ENCODE data around the gene SLC9A9. TPM values are rescaled to one million over a fixed set of nuclear protein-coding genes. Genes with fewer than 3 reads are reported as not detected.

The SLC9A9 gene
- polyA plus RNA-seq, 1 of the 3 experiments (the other 2 are of a cell fraction), result 0.05 TPM

DNA sequence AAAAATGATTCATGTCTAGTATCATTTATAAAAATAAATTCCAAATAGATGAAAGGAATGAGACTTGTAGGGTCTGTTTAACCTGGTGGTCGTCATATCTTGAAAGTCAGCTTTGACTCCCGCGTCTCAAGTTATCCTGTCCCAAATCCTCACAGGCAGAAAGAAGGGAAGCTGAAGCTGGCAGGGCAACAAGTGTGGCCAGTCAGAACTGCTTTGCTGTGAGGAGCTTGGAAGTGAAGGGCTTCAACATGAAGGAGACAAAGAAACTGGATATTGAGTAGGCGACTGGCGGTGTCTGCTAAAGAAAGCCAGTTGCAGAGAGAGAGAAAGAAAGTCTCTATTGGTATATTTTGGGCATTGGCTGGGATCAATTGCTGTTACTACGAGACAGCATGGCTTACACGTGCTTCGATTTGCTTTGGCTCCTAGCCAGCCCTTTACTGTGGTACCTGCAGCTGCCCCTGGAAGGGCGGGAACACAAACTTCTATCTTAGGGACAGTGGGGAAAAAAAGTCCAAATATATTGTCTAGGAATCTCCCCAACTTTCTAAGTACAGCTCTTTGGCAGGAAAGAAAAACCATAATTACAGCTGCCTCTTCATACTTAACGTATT, 621.5 kb downstream of the SLC9A9 start:
- CTCF ChIA-PET, result no interaction called here
- Histone ChIP-seq H4K20me1 (ENCODE audit: insufficient read depth) (no peaks in the 10 kb centered on the region), H3F3A (replicated peaks; ENCODE audit: insufficient read depth) (no peaks in the 10 kb centered on the region), H3K36me3 (replicated peaks in 1 of 2; ENCODE audit: control insufficient read depth in 1 of 2, insufficient read depth in 2 of 2, low read length in 1 of 2) (no peaks in the 10 kb centered on the region), H2AFZ (ENCODE audit: low read depth) (no peak overlapping the region), H3K9me2 (no peaks in the 10 kb centered on the region), H3K9ac (no peak overlapping the region), H3K27me3 (ENCODE audit: insufficient read depth) (no peaks in the 10 kb centered on the region), H3K79me2 (ENCODE audit: insufficient read depth) (no peaks in the 10 kb centered on the region), H3K4me3 (ENCODE audit: low read depth in 2 of 2, low read length in 1 of 2) (no peak overlapping the region), H3K4me2 (no peak overlapping the region), H3K27ac (ENCODE audit: low read depth in 2 of 2, low read length in 1 of 2) (no peak overlapping the region), H3K4me1 (ENCODE audit: control insufficient read depth in 1 of 2, insufficient read depth in 2 of 2, low read depth in 1 of 2, low read length in 1 of 2) (no peaks in the 10 kb centered on the region), H3K9me3 (no peaks in the 10 kb centered on the region)
- 55% methylated on average over 10 of the region's 10 CpGs for WGBS (ENCODE audit: low lambda C conversion rate)
- TF ChIP-seq EP300 (IDR thresholded peaks at IDR 0.05; ENCODE audit: borderline replicate concordance in 1 of 2, low read depth in 1 of 2, low read length in 1 of 2) (no peak), NRF1 (IDR thresholded peaks at IDR 0.05; ENCODE audit: low read depth, low read length) (no peak), MEF2A (IDR thresholded peaks at IDR 0.05; ENCODE audit: borderline replicate concordance, low read depth) (no peak), NFIC (IDR thresholded peaks at IDR 0.05; ENCODE audit: borderline replicate concordance) (no peak)
- POLR2A ChIA-PET, result no interaction called here
- no peak for DNase-seq

DNA sequence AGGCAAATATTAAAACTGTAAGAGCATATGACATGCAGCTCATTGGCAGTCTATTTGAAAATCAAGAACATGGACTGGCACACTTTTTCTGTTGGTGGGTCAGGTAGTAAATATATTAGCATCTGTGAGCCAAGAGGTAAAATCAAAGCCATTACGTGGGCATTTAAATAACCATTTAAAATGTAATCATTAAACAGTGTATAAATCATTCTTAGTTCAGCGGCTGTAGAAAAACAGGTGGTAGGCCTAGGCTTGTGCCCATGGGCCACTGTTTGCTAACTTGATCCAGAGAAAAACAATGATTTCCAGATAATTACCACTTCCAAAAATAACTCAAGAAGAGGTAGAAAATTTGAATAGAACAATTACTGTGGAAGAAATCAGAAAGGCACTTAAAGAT, 623.6 kb downstream of the SLC9A9 start:
- no peaks in the 10 kb centered on the region for H3K27me3 ChIP-seq (ENCODE audit: insufficient read depth)
- H3K9me2 ChIP-seq, result no peaks in the 10 kb centered on the region
- no peaks in the 10 kb centered on the region for H3K36me3 ChIP-seq (replicated peaks in 1 of 2; ENCODE audit: control insufficient read depth in 1 of 2, insufficient read depth in 2 of 2, low read length in 1 of 2)
- POLR2A ChIA-PET, result no interaction called here
- no peaks in the 10 kb centered on the region for H4K20me1 ChIP-seq (ENCODE audit: insufficient read depth)
- H3K27ac ChIP-seq (ENCODE audit: low read depth in 2 of 2, low read length in 1 of 2), result no peak overlapping the region
- H3K4me3 ChIP-seq (ENCODE audit: low read depth in 2 of 2, low read length in 1 of 2), result no peak overlapping the region
- no peak for TF ChIP-seq CHD2 (IDR thresholded peaks at IDR 0.05; ENCODE audit: low read length, partially characterized antibody)
- TF ChIP-seq, protein P1, sequence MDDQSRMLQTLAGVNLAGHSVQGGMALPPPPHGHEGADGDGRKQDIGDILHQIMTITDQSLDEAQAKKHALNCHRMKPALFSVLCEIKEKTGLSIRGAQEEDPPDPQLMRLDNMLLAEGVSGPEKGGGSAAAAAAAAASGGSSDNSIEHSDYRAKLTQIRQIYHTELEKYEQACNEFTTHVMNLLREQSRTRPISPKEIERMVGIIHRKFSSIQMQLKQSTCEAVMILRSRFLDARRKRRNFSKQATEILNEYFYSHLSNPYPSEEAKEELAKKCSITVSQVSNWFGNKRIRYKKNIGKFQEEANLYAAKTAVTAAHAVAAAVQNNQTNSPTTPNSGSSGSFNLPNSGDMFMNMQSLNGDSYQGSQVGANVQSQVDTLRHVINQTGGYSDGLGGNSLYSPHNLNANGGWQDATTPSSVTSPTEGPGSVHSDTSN (IDR thresholded peaks at IDR 0.05), result no peak
- no peak for TF ChIP-seq IRF3 (IDR thresholded peaks at IDR 0.05; ENCODE audit: low read depth, low read length)
- no peak for TF ChIP-seq POLR2AphosphoS5 (IDR thresholded peaks at IDR 0.05; ENCODE audit: low read depth, low read length)
- no peak for TF ChIP-seq RAD21 (IDR thresholded peaks at IDR 0.05; ENCODE audit: low read length)
- TF ChIP-seq FOXM1 (IDR thresholded peaks at IDR 0.05; ENCODE audit: low read depth), result no peak
- no peak for TF ChIP-seq MEF2A (IDR thresholded peaks at IDR 0.05; ENCODE audit: borderline replicate concordance, low read depth)
- TF ChIP-seq FOSL2 (IDR thresholded peaks at IDR 0.05; ENCODE audit: borderline replicate concordance, low read depth), result no peak
- TF ChIP-seq RXRA (IDR thresholded peaks at IDR 0.05; ENCODE audit: borderline replicate concordance, low read depth), result no peak
- TF ChIP-seq TEAD4 (IDR thresholded peaks at IDR 0.05; ENCODE audit: borderline replicate concordance, insufficient read depth), result no peak
- TF ChIP-seq NFIC (IDR thresholded peaks at IDR 0.05; ENCODE audit: borderline replicate concordance), result no peak
- TF ChIP-seq GABPA (IDR thresholded peaks at IDR 0.05; ENCODE audit: low read depth), result no peak
- CTCF ChIA-PET, result no interaction called here
- DNase-seq, result no peak
- H3K4me1 ChIP-seq (ENCODE audit: control insufficient read depth in 1 of 2, insufficient read depth in 2 of 2, low read depth in 1 of 2, low read length in 1 of 2), result no peaks in the 10 kb centered on the region
- no peak overlapping the region for H3K9ac ChIP-seq
- H3F3A ChIP-seq (replicated peaks; ENCODE audit: insufficient read depth), result no peaks in the 10 kb centered on the region
- H3K79me2 ChIP-seq (ENCODE audit: insufficient read depth), result no peaks in the 10 kb centered on the region
- no peak overlapping the region for H2AFZ ChIP-seq (ENCODE audit: low read depth)
- no peak overlapping the region for H3K4me2 ChIP-seq
- no peaks in the 10 kb centered on the region for H3K9me3 ChIP-seq
- 68% methylated on average over 2 of the region's 2 CpGs for WGBS (ENCODE audit: low lambda C conversion rate)

All from SK-N-SH (cell line).